Sigmoid colon (tissue), 3 donors: ENCODE results near the gene PTPRN.

ENCODE experiments used
- CTCF ChIP-seq, 4 experiments: fragments of 450-650 bp in 3 of 4; fragments of 200-600 bp in 1 of 4; IDR thresholded peaks; one replicate each; pipeline ENCODE4 v1.5.1; 2016 to 2019; ENCODE audit warnings: antibody characterized with exemption in 4 of 4, mild to moderate bottlenecking in 3 of 4, moderate library complexity in 2 of 4
- POLR2A ChIP-seq, 2 donors: fragments of 450-650 bp; IDR thresholded peaks; one replicate each; pipeline ENCODE4 v1.6.1; 2016; ENCODE audit warnings: antibody characterized with exemption in 2 of 2, mild to moderate bottlenecking in 2 of 2, moderate library complexity in 2 of 2

GRCh38 chr2:219250049-219250781, 59.0 kb downstream of the PTPRN start:
- TF ChIP-seq CTCF (IDR thresholded peaks at IDR 0.05) (no peak), POLR2A (IDR thresholded peaks at IDR 0.05) (no peak)
